B cell (primary cell): ENCODE results near the gene NTN1. TPM values are rescaled to one million over a fixed set of nuclear protein-coding genes. Genes with fewer than 3 reads are reported as not detected.

Experiments
- ATAC-seq: fragments of 200-7000 bp; cut with Tn5 transposase; one replicate; pipeline ENCODE4 v1.10.0; 2021; ENCODE audit warnings: low read depth, mild to moderate bottlenecking, moderate number of reproducible peaks, moderate library complexity
- CTCF ChIA-PET: fragments of 350-600 bp; sonication (Branson Sonifier 250); formaldehyde crosslinking; loops from one replicate; lab custom pipeline; 2021; ENCODE audit warnings: antibody characterized with exemption, inconsistent platforms; lab: Charles Lee
- POLR2A ChIA-PET: fragments of 350-600 bp; sonication (Branson Sonifier 250); formaldehyde crosslinking; loops from one replicate; lab custom pipeline; 2021; ENCODE audit warnings: antibody characterized with exemption; lab: Charles Lee
- DNase-seq: peaks from one replicate; pipeline ENCODE4 v3.0.0; 2013
- H2AFZ ChIP-seq: 2 replicates; pipeline ENCODE4 v1.6.1; 2012; ENCODE audit warnings: mild to moderate bottlenecking, low read depth, low read length; ENCODE audit not compliant: insufficient read depth, poor library complexity, severe bottlenecking
- H3K27ac ChIP-seq, 2 donors: 1 replicate in 1 of 2; 2 replicates in 1 of 2; pipeline ENCODE4 v1.5.1; 2012 to 2013; ENCODE audit warnings: low read length in 2 of 2, mild to moderate bottlenecking in 2 of 2, moderate library complexity in 1 of 2
- H3K27me3 ChIP-seq, 4 experiments: fragments of 200-600 bp in 1 of 4; sonication (generic) in 1 of 4; replicated peaks in 1 of 4; 1 replicate in 2 of 4; 2 replicates in 2 of 4; pipeline versions ENCODE4 v1.6.1 to v1.7.0; 2013 to 2016; ENCODE audit warnings: low read length in 3 of 4, mild to moderate bottlenecking in 2 of 4, mixed read lengths in 1 of 4, moderate library complexity in 1 of 4; ENCODE audit not compliant: insufficient read depth in 4 of 4, control insufficient read depth in 3 of 4; ENCODE audit errors: control extremely low read depth in 1 of 4
- H3K36me3 ChIP-seq, 2 experiments: replicated peaks in 1 of 2; 1 replicate in 1 of 2; 2 replicates in 1 of 2; pipeline versions ENCODE4 v1.6.1 to v1.7.1; 2013; ENCODE audit warnings: low read length in 1 of 2; ENCODE audit not compliant: insufficient read depth in 2 of 2, control insufficient read depth in 1 of 2; ENCODE audit errors: control extremely low read depth in 1 of 2, extremely low read depth in 1 of 2
- H3K4me1 ChIP-seq, 2 donors: fragments of 200-600 bp in 1 of 2; sonication (generic) in 1 of 2; 1 replicate in 1 of 2; 2 replicates in 1 of 2; pipeline versions ENCODE4 v1.5.1 to v1.6.1; 2013 to 2017; ENCODE audit warnings: low read length in 2 of 2; ENCODE audit not compliant: control insufficient read depth in 2 of 2, insufficient read depth in 2 of 2
- H3K4me2 ChIP-seq: replicated peaks from 2 replicates; pipeline ENCODE3; 2012; ENCODE audit warnings: mild to moderate bottlenecking, low read depth, low read length; ENCODE audit not compliant: poor library complexity, severe bottlenecking
- H3K4me3 ChIP-seq, 5 experiments: fragments of 200-600 bp in 1 of 5; sonication (generic) in 1 of 5; 1 replicate in 3 of 5; 2 replicates in 2 of 5; pipeline versions ENCODE4 v1.5.1 to v1.7.0; 2011 to 2016; ENCODE audit warnings: low read length in 4 of 5, mild to moderate bottlenecking in 4 of 5, low read depth in 2 of 5, control low read depth in 1 of 5, moderate library complexity in 1 of 5; ENCODE audit not compliant: insufficient read depth in 1 of 5; ENCODE audit errors: control extremely low read depth in 1 of 5, extremely low read depth in 1 of 5
- H3K79me2 ChIP-seq: fragments of 200-600 bp; sonication (generic); one replicate; pipeline ENCODE4 v1.6.0; 2016; ENCODE audit warnings: low read length; ENCODE audit not compliant: control insufficient read depth, insufficient read depth
- H3K9ac ChIP-seq: fragments of 200-600 bp; sonication (generic); 2 replicates; pipeline ENCODE4 v1.6.1; 2017; ENCODE audit warnings: mild to moderate bottlenecking, low read length, moderate library complexity
- H3K9me3 ChIP-seq, 3 donors: one replicate each; pipeline versions ENCODE4 v1.6.1 to v1.7.1; 2013; ENCODE audit warnings: low read length in 2 of 3; ENCODE audit not compliant: control insufficient read depth in 2 of 3, insufficient read depth in 1 of 3; ENCODE audit errors: control extremely low read depth in 1 of 3
- H4K20me1 ChIP-seq: 2 replicates; pipeline ENCODE4 v1.6.0; 2012; ENCODE audit warnings: mild to moderate bottlenecking, low read length; ENCODE audit not compliant: insufficient read depth, control insufficient read depth, poor library complexity, severe bottlenecking
- H3K27ac Mint-ChIP-seq: one replicate; pipeline ENCODE4 v1.8.0; 2021; ENCODE audit warnings: mixed read lengths
- H3K27me3 Mint-ChIP-seq: one replicate; pipeline ENCODE4 v1.8.0; 2021; ENCODE audit warnings: mixed read lengths
- H3K4me1 Mint-ChIP-seq: one replicate; pipeline ENCODE4 v1.8.0; 2021; ENCODE audit warnings: mixed read lengths
- H3K4me3 Mint-ChIP-seq: one replicate; pipeline ENCODE4 v1.8.0; 2021; ENCODE audit warnings: mixed read lengths
- H3K9me3 Mint-ChIP-seq: one replicate; pipeline ENCODE4 v1.8.0; 2022; ENCODE audit warnings: mixed read lengths; ENCODE audit not compliant: insufficient read depth
- EZH2 ChIP-seq: IDR thresholded peaks from 2 replicates; pipeline ENCODE4 v1.6.1; 2012; ENCODE audit warnings: borderline replicate concordance, low read depth, mild to moderate bottlenecking, moderate library complexity, low read length; ENCODE audit not compliant: insufficient read depth, poor library complexity, severe bottlenecking
- WGBS: methylation state at CpG from one replicate; pipeline ENCODE4 v1.1.5; 2013; ENCODE audit warnings: missing lambda C conversion rate; ENCODE audit not compliant: insufficient coverage; 5-methylcytosine and 5-hydroxymethylcytosine counted together
- intact Hi-C: fragments of 100-400 bp; cut with micrococcal nuclease; formaldehyde crosslinking; loops from one replicate; pipeline ENCODE4 v1.10.0; 2022
- polyA plus RNA-seq: library from polyadenylated mRNA; depleted of rRNA; stranded (reverse); fragments of >200 nt; gene quantifications from 2 replicates; pipeline ENCODE4 v1.2.3, GENCODE V29; 2012
- total RNA-seq, 2 donors: library from RNA; stranded (reverse); fragments of 120-200 nt in 1 of 2; gene quantifications; 1 replicate in 1 of 2; 2 replicates in 1 of 2; pipeline versions ENCODE4 v1.2.3 to v1.2.4, GENCODE V29; 2013 to 2022
- TF ChIP-seq, protein P1 (sequence below): fragments of 200-600 bp; IDR thresholded peaks from one replicate; pipeline ENCODE4 v1.8.0; 2022; ENCODE audit warnings: antibody characterized with exemption, mild to moderate bottlenecking

Gene NTN1
- total and polyA plus RNA-seq, 2 donors (not counting 1 experiment from before 2014, with no cell fraction given), result 0.10 to 0.25 TPM

GRCh38 chr17:9200699-9201359, 179.5 kb downstream of the NTN1 start:
- DNase-seq, result peak; percentile 20
- no peaks in the 10 kb centered on the region for H3K79me2 ChIP-seq
- ChIA-PET CTCF (no interaction called here), POLR2A (no interaction called here)
- no peak for ATAC-seq
- no peak overlapping the region for H3K4me3 ChIP-seq
- H3K27ac ChIP-seq, result peak overlapping the region in 1 of 2 donors; percentile 21
- H3K4me1 ChIP-seq, result peaks cover 41 to 49% of the 10 kb centered on the region in 2 donors
- H3K9ac ChIP-seq, result no peak overlapping the region
- no peak overlapping the region for H3K4me2 ChIP-seq
- TF ChIP-seq EZH2, result no peak
- TF ChIP-seq, protein P1, sequence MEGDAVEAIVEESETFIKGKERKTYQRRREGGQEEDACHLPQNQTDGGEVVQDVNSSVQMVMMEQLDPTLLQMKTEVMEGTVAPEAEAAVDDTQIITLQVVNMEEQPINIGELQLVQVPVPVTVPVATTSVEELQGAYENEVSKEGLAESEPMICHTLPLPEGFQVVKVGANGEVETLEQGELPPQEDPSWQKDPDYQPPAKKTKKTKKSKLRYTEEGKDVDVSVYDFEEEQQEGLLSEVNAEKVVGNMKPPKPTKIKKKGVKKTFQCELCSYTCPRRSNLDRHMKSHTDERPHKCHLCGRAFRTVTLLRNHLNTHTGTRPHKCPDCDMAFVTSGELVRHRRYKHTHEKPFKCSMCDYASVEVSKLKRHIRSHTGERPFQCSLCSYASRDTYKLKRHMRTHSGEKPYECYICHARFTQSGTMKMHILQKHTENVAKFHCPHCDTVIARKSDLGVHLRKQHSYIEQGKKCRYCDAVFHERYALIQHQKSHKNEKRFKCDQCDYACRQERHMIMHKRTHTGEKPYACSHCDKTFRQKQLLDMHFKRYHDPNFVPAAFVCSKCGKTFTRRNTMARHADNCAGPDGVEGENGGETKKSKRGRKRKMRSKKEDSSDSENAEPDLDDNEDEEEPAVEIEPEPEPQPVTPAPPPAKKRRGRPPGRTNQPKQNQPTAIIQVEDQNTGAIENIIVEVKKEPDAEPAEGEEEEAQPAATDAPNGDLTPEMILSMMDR, result no peak
- H4K20me1 ChIP-seq, result no peaks in the 10 kb centered on the region
- no peaks in the 10 kb centered on the region for H3K36me3 ChIP-seq
- Mint-ChIP-seq H3K27me3 (peaks cover 4% of the 10 kb centered on the region), H3K9me3 (no peaks in the 10 kb centered on the region), H3K27ac (peak overlapping the region; percentile 64), H3K4me1 (peaks cover 50% of the 10 kb centered on the region), H3K4me3 (peak overlapping the region; percentile 33)
- H3K9me3 ChIP-seq, result peaks cover 0 to 5% (median 0%) of the 10 kb centered on the region in 3 donors
- no peaks in the 10 kb centered on the region for H3K27me3 ChIP-seq
- H2AFZ ChIP-seq, result peak overlapping the region; percentile 39
- intact Hi-C loops, result no loop called here
- WGBS, result 24% methylated on average over 2 of the region's 5 CpGs

- peaks cover 51% of the 10 kb centered on the region for H3K4me1 Mint-ChIP-seq
- H3K79me2 ChIP-seq, result no peaks in the 10 kb centered on the region
- H3K9ac ChIP-seq, result no peak overlapping the region
- DNase-seq (no peak), ATAC-seq (no peak)
- no peak overlapping the region for H3K4me3 ChIP-seq
- no peaks in the 10 kb centered on the region for H4K20me1 ChIP-seq
- no peaks in the 10 kb centered on the region for H3K9me3 Mint-ChIP-seq
- no peak overlapping the region for H3K4me3 Mint-ChIP-seq
- WGBS, result 100% methylated on average over 2 of the region's 5 CpGs
- TF ChIP-seq, protein P1, result no peak
- no peak for TF ChIP-seq EZH2
- no peak overlapping the region for H3K27ac ChIP-seq
- no peak overlapping the region for H2AFZ ChIP-seq
- intact Hi-C loops, result no loop called here
- ChIA-PET POLR2A (no interaction called here), CTCF (no interaction called here)
- no peak overlapping the region for H3K4me2 ChIP-seq
- no peaks in the 10 kb centered on the region for H3K36me3 ChIP-seq
- peaks cover 0 to 5% (median 0%) of the 10 kb centered on the region in 3 donors for H3K9me3 ChIP-seq
- no peaks in the 10 kb centered on the region for H3K27me3 ChIP-seq
- H3K4me1 ChIP-seq, result peaks cover 41 to 49% of the 10 kb centered on the region in 2 donors
- H3K27me3 Mint-ChIP-seq, result no peaks in the 10 kb centered on the region
- no peak overlapping the region for H3K27ac Mint-ChIP-seq
Observed at GRCh38 chr17:9202532-9202931, 181.2 kb downstream of the NTN1 start.
